Measurements from ENCODE around the gene SPTA1.

SPTA1 gene

GRCh38 chr1:158686111-158687009, at the start of gene SPTA1:
Gene SPTA1, minus strand, starts transcription at chr1:158686715. Its CDS starts 198 bp downstream, at chr1:158686517.
- TF ChIP-seq CTCF (IDR thresholded peaks at IDR 0.05; ENCODE audit: low read depth, low read length) = no peak
- H3K4me3 ChIP-seq (replicated peaks in 1 of 2; ENCODE audit: low read depth in 2 of 2, low read length in 2 of 2) = no peak within 1 kb of the TSS
- peak; percentile 33 to 52 for DNase-seq (ENCODE audit: low read depth in 2 of 2)

DNA sequence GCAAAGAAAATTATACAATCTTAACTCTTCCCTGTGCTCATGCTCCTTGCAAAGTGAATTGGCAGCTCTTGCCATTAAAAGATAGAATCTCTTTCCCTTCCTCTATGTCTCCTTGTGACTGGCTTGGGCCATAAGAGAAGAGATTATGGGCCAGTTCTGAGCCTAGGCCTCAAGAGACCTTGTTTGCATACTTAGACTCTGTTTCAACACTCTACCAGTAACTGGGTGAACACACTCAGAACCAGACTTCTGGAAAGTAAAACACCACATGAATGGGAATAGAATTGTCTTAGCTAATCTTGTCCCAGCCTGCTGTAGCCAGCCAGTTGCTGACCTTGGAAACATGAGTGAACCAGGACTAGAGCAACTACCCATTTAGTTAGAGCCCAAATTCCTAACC, 49.3 kb upstream of the SPTA1 start:
- no peak for TF ChIP-seq CTCF (IDR thresholded peaks at IDR 0.05; ENCODE audit: low read depth, low read length)
- H3K4me3 ChIP-seq (replicated peaks in 1 of 2; ENCODE audit: low read depth in 2 of 2, low read length in 2 of 2) = no peak overlapping the region
- DNase-seq (ENCODE audit: low read depth in 2 of 2) = no peak

GRCh38 chr1:158732524-158732923, 46.0 kb upstream of the SPTA1 start:
- no peak overlapping the region for H3K4me3 ChIP-seq (replicated peaks in 1 of 2; ENCODE audit: low read depth in 2 of 2, low read length in 2 of 2)
- no peak for DNase-seq (ENCODE audit: low read depth in 2 of 2)
- no peak for TF ChIP-seq CTCF (IDR thresholded peaks at IDR 0.05; ENCODE audit: low read depth, low read length)

DNA sequence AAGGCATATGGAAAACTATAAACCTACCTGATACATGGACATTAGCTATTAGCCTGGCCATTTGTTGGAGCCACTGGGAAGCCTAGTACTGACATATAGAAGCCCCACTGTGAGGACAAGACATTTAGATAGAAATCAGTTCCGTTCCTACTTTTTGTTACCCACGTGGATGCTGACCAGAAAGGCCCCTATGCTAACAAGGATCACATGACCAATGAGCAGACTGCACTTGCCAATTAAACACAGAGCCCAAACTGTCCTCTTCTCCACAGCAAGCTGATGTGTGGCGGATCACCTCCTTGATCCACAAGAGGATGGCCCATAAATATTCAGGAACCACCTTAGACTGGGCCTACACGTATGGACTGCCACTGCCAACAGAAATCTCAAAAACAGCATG, 45.2 kb upstream of the SPTA1 start:
- TF ChIP-seq CTCF (IDR thresholded peaks at IDR 0.05; ENCODE audit: low read depth, low read length) = no peak
- H3K4me3 ChIP-seq (replicated peaks in 1 of 2; ENCODE audit: low read depth in 2 of 2, low read length in 2 of 2) = no peak overlapping the region
- DNase-seq (ENCODE audit: low read depth in 2 of 2) = no peak

DNA sequence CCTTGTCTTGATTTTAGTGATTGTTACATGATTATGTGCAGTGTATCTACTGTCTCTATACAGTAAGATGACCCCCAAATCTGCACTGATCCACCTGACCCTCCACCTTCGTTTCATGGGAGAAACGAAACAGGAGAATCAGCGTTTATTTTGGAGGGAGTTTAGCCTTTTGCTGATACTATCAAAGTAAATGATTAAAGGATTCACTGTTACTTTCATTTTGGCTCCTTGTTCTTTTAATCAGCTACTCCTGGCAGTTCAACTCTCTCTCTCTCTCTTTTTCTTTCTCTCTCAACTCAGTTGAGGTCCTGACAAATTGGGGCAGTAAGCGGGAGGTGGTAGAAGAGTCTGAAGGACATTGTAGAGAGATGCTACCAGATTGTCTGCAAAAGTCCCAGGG, 43.9 kb upstream of the SPTA1 start:
- TF ChIP-seq CTCF (IDR thresholded peaks at IDR 0.05; ENCODE audit: low read depth, low read length) = no peak
- H3K4me3 ChIP-seq (replicated peaks in 1 of 2; ENCODE audit: low read depth in 2 of 2, low read length in 2 of 2) = no peak overlapping the region
- DNase-seq (ENCODE audit: low read depth in 2 of 2) = no peak

- no peak overlapping the region for H3K4me3 ChIP-seq (replicated peaks in 1 of 2; ENCODE audit: low read depth in 2 of 2, low read length in 2 of 2)
- DNase-seq (ENCODE audit: low read depth in 2 of 2) = no peak
- TF ChIP-seq CTCF (IDR thresholded peaks at IDR 0.05; ENCODE audit: low read depth, low read length) = no peak
Measured at GRCh38 chr1:158728510-158729225, 42.2 kb upstream of the SPTA1 start.

All from cardiac fibroblast (primary cell).